IMR-90 (cell line): ENCODE data around the gene IQGAP2. TPM values are rescaled to one million over a fixed set of nuclear protein-coding genes. Genes with fewer than 3 reads are reported as not detected.
A peak's percentile ranks its signal among the peaks of the same experiment; 100 is the strongest.

Source experiments
- ATAC-seq: fragments of 200-7000 bp; cut with Tn5 transposase; 2 replicates; pipeline ENCODE4 v1.9.1; 2020; ENCODE audit warnings: low read depth, mild to moderate bottlenecking, moderate library complexity
- BruUV-seq: library from RNA; stranded (reverse); fragments of 400-500 nt; replicated peaks from 2 replicates; lab custom pipeline; 2021; lab: Mats Ljungman, UMichigan
- CTCF ChIA-PET: fragments of 300-600 bp; formaldehyde crosslinking; extraction: SDS; loops from one replicate; lab custom pipeline; 2021; ENCODE audit warnings: antibody characterized with exemption; lab: Yijun Ruan, JAX
- POLR2A ChIA-PET: fragments of 300-600 bp; sonication (Branson Sonifier 250); formaldehyde crosslinking; loops from one replicate; lab custom pipeline; 2022; ENCODE audit warnings: antibody characterized with exemption; ENCODE audit not compliant: unreplicated experiment; lab: Charles Lee
- DNase-seq: peaks from one replicate; pipeline ENCODE4 v3.0.0; 2013
- H2AFZ ChIP-seq: replicated peaks from 2 replicates; pipeline ENCODE3; 2013; ENCODE audit warnings: low read length, mild to moderate bottlenecking; ENCODE audit not compliant: poor library complexity
- H2AK5ac ChIP-seq: 2 replicates; pipeline ENCODE4 v1.6.1; 2013; ENCODE audit warnings: low read depth, low read length, inconsistent platforms
- H2AK9ac ChIP-seq: replicated peaks from 2 replicates; pipeline ENCODE3; 2013; ENCODE audit warnings: mild to moderate bottlenecking, low read depth, low read length, moderate library complexity; ENCODE audit not compliant: poor library complexity
- H2BK120ac ChIP-seq: 2 replicates; pipeline ENCODE4 v1.6.1; 2013; ENCODE audit warnings: low read depth, low read length, inconsistent platforms
- H2BK15ac ChIP-seq: 3 replicates; pipeline ENCODE4 v1.6.1; 2013; ENCODE audit warnings: low read depth, low read length, inconsistent platforms
- H2BK20ac ChIP-seq: 2 replicates; pipeline ENCODE4 v1.6.1; 2013; ENCODE audit warnings: low read depth, mild to moderate bottlenecking, inconsistent platforms, low read length, moderate library complexity
- H2BK5ac ChIP-seq: 2 replicates; pipeline ENCODE4 v1.6.1; 2013; ENCODE audit warnings: mild to moderate bottlenecking, low read depth, low read length, inconsistent platforms; ENCODE audit not compliant: poor library complexity, severe bottlenecking
- H3K14ac ChIP-seq: replicated peaks from 2 replicates; pipeline ENCODE4 v1.6.1; 2013; ENCODE audit warnings: low read depth, low read length, inconsistent platforms
- H3K18ac ChIP-seq: 2 replicates; pipeline ENCODE4 v1.6.1; 2013; ENCODE audit warnings: low read depth, low read length, control low read depth
- H3K23ac ChIP-seq: 2 replicates; pipeline ENCODE4 v1.6.1; 2013; ENCODE audit warnings: low read depth, low read length, inconsistent platforms
- H3K27ac ChIP-seq: 2 replicates; pipeline ENCODE4 v1.5.1; 2013; ENCODE audit warnings: mild to moderate bottlenecking, control low read depth, low read length; ENCODE audit not compliant: insufficient read depth
- H3K27me3 ChIP-seq: 2 replicates; pipeline ENCODE4 v1.6.1; 2013; ENCODE audit warnings: low read length; ENCODE audit not compliant: control insufficient read depth, insufficient read depth
- H3K36me3 ChIP-seq: 2 replicates; pipeline ENCODE4 v1.6.1; 2013; ENCODE audit warnings: low read length, mixed read lengths; ENCODE audit not compliant: control insufficient read depth, insufficient read depth
- H3K4ac ChIP-seq: 2 replicates; pipeline ENCODE4 v1.6.1; 2013; ENCODE audit warnings: low read depth, low read length, inconsistent platforms
- H3K4me1 ChIP-seq: 2 replicates; pipeline ENCODE4 v1.6.1; 2013; ENCODE audit warnings: low read length, mixed read lengths; ENCODE audit not compliant: control insufficient read depth, insufficient read depth
- H3K4me2 ChIP-seq: 2 replicates; pipeline ENCODE4 v1.6.1; 2013; ENCODE audit warnings: low read depth, mild to moderate bottlenecking, control low read depth, low read length, moderate library complexity
- H3K4me3 ChIP-seq: 2 replicates; pipeline ENCODE4 v1.5.1; 2013; ENCODE audit warnings: low read depth, mild to moderate bottlenecking, control low read depth, low read length, moderate library complexity; ENCODE audit not compliant: insufficient read depth
- H3K56ac ChIP-seq: 2 replicates; pipeline ENCODE4 v1.6.1; 2013; ENCODE audit warnings: low read length, inconsistent platforms; ENCODE audit not compliant: insufficient read depth; ENCODE audit errors: extremely low read depth
- H3K79me1 ChIP-seq, 2 experiments: 2 replicates each; pipeline ENCODE4 v1.6.1; 2013; ENCODE audit warnings: low read length in 2 of 2, inconsistent platforms in 1 of 2, low read depth in 1 of 2
- H3K9ac ChIP-seq: 2 replicates; pipeline ENCODE4 v1.6.1; 2013; ENCODE audit warnings: low read depth, low read length, control low read depth
- H3K9me1 ChIP-seq: 2 replicates; pipeline ENCODE4 v1.6.1; 2013; ENCODE audit warnings: low read length, inconsistent platforms; ENCODE audit not compliant: insufficient read depth
- H3K9me3 ChIP-seq: 2 replicates; pipeline ENCODE4 v1.6.1; 2013; ENCODE audit warnings: low read length; ENCODE audit not compliant: control insufficient read depth, insufficient read depth
- H4K20me1 ChIP-seq: 2 replicates; pipeline ENCODE4 v1.6.1; 2013; ENCODE audit warnings: low read length, inconsistent platforms; ENCODE audit not compliant: insufficient read depth
- H4K5ac ChIP-seq: 2 replicates; pipeline ENCODE4 v1.6.1; 2013; ENCODE audit warnings: mild to moderate bottlenecking, low read depth, low read length, control low read depth
- H4K8ac ChIP-seq, 2 experiments: 2 replicates each; pipeline ENCODE4 v1.6.1; 2013; ENCODE audit warnings: low read depth in 2 of 2, low read length in 2 of 2, control low read depth in 1 of 2, inconsistent platforms in 1 of 2
- H4K91ac ChIP-seq: 2 replicates; pipeline ENCODE4 v1.6.1; 2013; ENCODE audit warnings: low read depth, low read length, inconsistent platforms; ENCODE audit not compliant: insufficient read depth
- BHLHE40 ChIP-seq: fragments of 150-350 bp; IDR thresholded peaks from 2 replicates; pipeline ENCODE4 v1.6.1; 2016; ENCODE audit warnings: mild to moderate bottlenecking, low read depth, low read length
- CHD1 ChIP-seq: IDR thresholded peaks from 2 replicates; pipeline ENCODE4 v1.6.1; 2012; ENCODE audit warnings: low read depth, low read length, improper control_type of control experiment
- CTCF ChIP-seq: conservative IDR thresholded peaks from 2 replicates; pipeline ENCODE4 v1.5.1; 2012; ENCODE audit warnings: mild to moderate bottlenecking, low read depth, low read length, improper control_type of control experiment
- ELK1 ChIP-seq: fragments of 150-350 bp; IDR thresholded peaks from 2 replicates; pipeline ENCODE4 v1.6.1; 2016; ENCODE audit warnings: low read depth, mild to moderate bottlenecking, low read length, moderate library complexity, borderline replicate concordance
- FOS ChIP-seq: fragments of 150-350 bp; IDR thresholded peaks from 2 replicates; pipeline ENCODE4 v1.6.1; 2016; ENCODE audit warnings: low read depth, low read length
- MAFK ChIP-seq: IDR thresholded peaks from 2 replicates; pipeline ENCODE4 v1.6.1; 2012; ENCODE audit warnings: low read depth, low read length, improper control_type of control experiment
- MAZ ChIP-seq: IDR thresholded peaks from 2 replicates; pipeline ENCODE4 v1.6.1; 2012; ENCODE audit warnings: low read depth, mild to moderate bottlenecking, low read length, improper control_type of control experiment, moderate library complexity, borderline replicate concordance
- NFE2L2 ChIP-seq: fragments of 150-350 bp; IDR thresholded peaks from 2 replicates; pipeline ENCODE4 v1.6.1; 2016; ENCODE audit warnings: low read depth, mild to moderate bottlenecking, low read length
- POLR2A ChIP-seq: IDR thresholded peaks from 2 replicates; pipeline ENCODE4 v1.6.1; 2012; ENCODE audit warnings: mild to moderate bottlenecking, low read depth, low read length
- RAD21 ChIP-seq: IDR thresholded peaks from 2 replicates; pipeline ENCODE4 v1.6.1; 2012; ENCODE audit warnings: low read length, improper control_type of control experiment
- RCOR1 ChIP-seq: IDR thresholded peaks from 2 replicates; pipeline ENCODE4 v1.6.1; 2012; ENCODE audit warnings: mild to moderate bottlenecking, low read length, improper control_type of control experiment; ENCODE audit not compliant: insufficient replicate concordance
- RFX5 ChIP-seq: IDR thresholded peaks from 2 replicates; pipeline ENCODE4 v1.8.0; 2012; ENCODE audit warnings: low read depth, mild to moderate bottlenecking, low read length, moderate library complexity
- SMC3 ChIP-seq: fragments of 150-350 bp; IDR thresholded peaks from 2 replicates; pipeline ENCODE4 v1.6.1; 2016; ENCODE audit warnings: low read depth, mild to moderate bottlenecking, antibody characterized with exemption, low read length, moderate library complexity
- USF2 ChIP-seq: fragments of 150-350 bp; IDR thresholded peaks from 2 replicates; pipeline ENCODE4 v1.6.1; 2017; ENCODE audit warnings: mild to moderate bottlenecking, antibody characterized with exemption, low read length, low read depth
- WGBS, 2 experiments: methylation state at CpG; one replicate each; pipeline versions ENCODE4 v1.1.5 to v1.1.7; 2013; ENCODE audit warnings: missing lambda C conversion rate in 2 of 2; ENCODE audit not compliant: insufficient read length in 1 of 2; ENCODE audit errors: extremely low coverage in 2 of 2; 5-methylcytosine and 5-hydroxymethylcytosine counted together
- dilution Hi-C: fragments of 300-500 bp; cut with HindIII; formaldehyde crosslinking; loops from one replicate; pipeline ENCODE4 v1.14.3; 2018; ENCODE audit warnings: low sequenced_read_pairs; ENCODE audit not compliant: unreplicated experiment
- in situ Hi-C: fragments of 300-500 bp; cut with MboI; formaldehyde crosslinking; loops from 3 replicates; pipeline ENCODE4 v1.14.3; 2019; ENCODE audit warnings: low sequenced_read_pairs, inconsistent platforms, mixed read lengths
- intact Hi-C: fragments of 100-400 bp; cut with micrococcal nuclease; formaldehyde crosslinking; loops from 2 replicates; pipeline ENCODE4 v1.10.0; 2022
- polyA plus RNA-seq, 3 experiments: library from polyadenylated mRNA; depleted of rRNA; stranded (reverse); fragments of >200 nt; gene quantifications; 2 replicates each; pipeline ENCODE4 v1.2.3, GENCODE V29; 2012; ENCODE audit warnings: low replicate concordance in 1 of 3
- total RNA-seq: library from RNA; depleted of rRNA; stranded (reverse); fragments of >200 nt; gene quantifications from 2 replicates; pipeline ENCODE4 v1.2.3, GENCODE V29; 2012

IQGAP2 gene
- total and polyA plus RNA-seq, 2 of the 4 experiments (the other 2 are of a cell fraction) = 0.21 to 0.36 TPM

GRCh38 chr5:76402251-76402885, 717 bp upstream of the IQGAP2 start:
- ATAC-seq = no peak
- Histone ChIP-seq H3K9me3 (no peaks in the 10 kb centered on the region), H2BK20ac (no peak overlapping the region), H2BK15ac (no peak overlapping the region), H4K91ac (no peak overlapping the region), H3K9ac (no peak overlapping the region; the same call in 1 of the 2 replicates), H2BK5ac (no peak overlapping the region), H4K8ac (no peak overlapping the region), H2AFZ (peak overlapping the region; percentile 89), H3K36me3 (no peaks in the 10 kb centered on the region), H3K4ac (no peak overlapping the region), H3K56ac (no peak overlapping the region), H3K4me2 (peak overlapping the region; percentile 79), H3K4me1 (no peaks in the 10 kb centered on the region), H3K79me1 (no peaks in the 10 kb centered on the region), H2AK9ac (no peak overlapping the region), H3K9me1 (no peaks in the 10 kb centered on the region), H3K27me3 (peaks cover 44% of the 10 kb centered on the region), H3K14ac (no peak overlapping the region), H4K5ac (no peak overlapping the region), H2AK5ac (no peak overlapping the region), H3K23ac (no peak overlapping the region), H3K18ac (no peak overlapping the region), H3K4me3 (peak overlapping the region; percentile 51), H4K20me1 (no peaks in the 10 kb centered on the region), H2BK120ac (no peak overlapping the region), H3K27ac (no peak overlapping the region)
- CTCF ChIA-PET = interaction anchor here (0.6 to 0.9 kb wide), 2 partner anchors 27 to 122 kb away, joined by 3 read pairs; no protein-coding TSS in a partner anchor
- in situ Hi-C loops = no loop called here
- intact Hi-C loops = loop anchor here (5.0 to 10.0 kb wide), 2 partner anchors 180 to 372 kb away; no protein-coding TSS in a partner anchor
- no TSS peak for BruUV-seq
- no peak for DNase-seq
- WGBS, 2 experiments = 22% methylated on average over 6 of the region's 25 CpGs; no CpG with 5 or more reads in 1 of the 2 experiments
- POLR2A ChIA-PET = no interaction called here
- dilution Hi-C loops = no loop called here
- TF ChIP-seq MAZ (no peak), CHD1 (no peak), NFE2L2 (no peak), USF2 (no peak), RCOR1 (no peak), RAD21 (no peak), CTCF (no peak), MAFK (no peak), BHLHE40 (no peak), FOS (no peak), POLR2A (no peak), SMC3 (no peak), ELK1 (no peak), RFX5 (no peak)
